AG09319 (cell line): Measurements from ENCODE around the gene CEP70.
"Not testable (repeated sequence)": the region's sequence is repeated elsewhere in the genome, so short reads cannot be mapped to it uniquely, and the experiment has no call there.

Experiments
- DNase-seq: peaks from one replicate; pipeline ENCODE4 v3.0.0-alpha.2; 2010; ENCODE audit warnings: low read depth; ENCODE audit errors: extremely low read depth
- CTCF ChIP-seq: IDR thresholded peaks from 2 replicates; pipeline ENCODE4 v1.5.1; 2011; ENCODE audit warnings: low read depth, mild to moderate bottlenecking, inconsistent platforms, low read length, moderate library complexity

Gene CEP70

GRCh38 chr3:138587374-138587773 is 6.7 kb downstream of the CEP70 start:
- no peak for TF ChIP-seq CTCF
- DNase-seq: no peak

- TF ChIP-seq CTCF: no peak
- no peak for DNase-seq
Observed at GRCh38 chr3:138578961-138579574, 15.0 kb downstream of the CEP70 start.

DNA sequence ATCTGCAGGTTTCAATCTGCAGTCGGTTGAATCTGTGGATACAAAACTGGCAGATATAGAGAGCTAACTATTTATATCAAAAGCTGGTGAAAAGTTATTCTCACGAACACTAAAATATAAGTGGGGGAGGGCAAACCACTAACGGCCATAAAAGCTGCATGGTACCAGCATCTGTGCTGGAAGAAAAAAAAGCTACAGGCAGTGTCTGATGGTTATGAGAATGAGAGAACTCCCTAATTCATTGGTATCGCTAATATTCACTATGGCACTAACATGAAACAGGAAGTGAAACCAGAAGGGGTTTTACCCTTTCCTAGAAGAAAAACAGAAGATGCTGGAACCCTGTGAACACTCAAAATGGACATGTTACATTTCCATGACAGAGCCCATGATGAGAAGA is 15.9 kb downstream of the CEP70 start:
- no peak for TF ChIP-seq CTCF
- no peak for DNase-seq

DNA sequence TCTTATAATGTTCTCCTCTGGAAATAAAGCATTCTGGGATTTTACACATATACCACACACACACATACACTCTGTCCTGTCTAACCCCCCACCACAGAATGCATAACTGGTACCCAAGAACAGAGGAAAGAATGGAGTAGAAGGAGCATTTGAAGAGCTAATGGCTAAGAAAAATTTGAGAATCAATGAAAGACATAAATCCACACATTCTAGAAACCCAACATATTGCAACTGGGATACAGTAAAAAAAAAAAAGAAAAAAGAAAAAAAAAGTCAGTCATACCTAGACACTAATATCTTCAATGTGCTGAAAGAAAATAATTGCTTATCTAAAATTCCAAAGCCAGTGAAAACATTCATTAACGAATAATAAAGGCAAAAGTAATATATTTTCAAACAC is 20.9 kb downstream of the CEP70 start:
- DNase-seq: no peak
- TF ChIP-seq CTCF: no peak

GRCh38 chr3:138569624-138570023 is 24.4 kb downstream of the CEP70 start:
- not testable (repeated sequence) for DNase-seq

- no peak for TF ChIP-seq CTCF
- no peak for DNase-seq
Observed at GRCh38 chr3:138569090-138569489, 25.0 kb downstream of the CEP70 start.

DNA sequence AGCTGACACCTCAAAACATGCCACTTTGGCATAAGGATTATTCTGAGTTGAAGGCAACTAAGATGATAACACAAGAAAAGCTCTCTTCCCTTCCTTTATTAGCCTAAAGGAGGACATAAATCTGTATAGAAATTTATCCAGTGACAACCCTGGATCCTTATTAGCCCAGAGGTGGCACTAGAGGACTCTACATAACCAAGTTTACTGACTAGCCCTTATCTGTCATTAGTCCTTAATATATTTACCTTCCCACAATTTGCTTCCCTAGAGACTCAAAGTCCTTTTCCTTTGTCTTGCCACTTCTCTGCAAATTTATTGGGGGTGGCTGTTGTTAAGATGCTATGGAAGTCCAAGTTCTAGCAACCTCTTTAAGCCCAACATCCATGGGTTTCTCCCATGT is 26.7 kb downstream of the CEP70 start:
- DNase-seq: no peak
- TF ChIP-seq CTCF: no peak

DNA sequence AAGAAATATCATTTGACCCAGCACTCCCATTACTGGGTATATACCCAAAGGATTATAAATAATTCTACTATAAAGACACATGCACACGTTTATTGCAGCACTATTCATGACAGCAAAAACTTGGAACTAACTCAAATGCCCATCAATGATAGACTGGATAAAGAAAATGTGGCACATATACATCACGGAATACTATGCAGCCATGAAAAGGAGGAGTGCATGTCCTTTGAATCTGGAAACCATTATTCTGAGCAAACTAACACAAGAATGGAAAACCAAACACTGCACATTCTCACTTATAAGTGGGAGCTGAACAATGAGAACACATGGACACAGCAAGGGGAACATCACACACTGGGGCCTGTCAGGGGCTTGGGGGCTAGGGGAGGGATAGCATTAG is 27.8 kb downstream of the CEP70 start:
- not testable (repeated sequence) for DNase-seq

DNA sequence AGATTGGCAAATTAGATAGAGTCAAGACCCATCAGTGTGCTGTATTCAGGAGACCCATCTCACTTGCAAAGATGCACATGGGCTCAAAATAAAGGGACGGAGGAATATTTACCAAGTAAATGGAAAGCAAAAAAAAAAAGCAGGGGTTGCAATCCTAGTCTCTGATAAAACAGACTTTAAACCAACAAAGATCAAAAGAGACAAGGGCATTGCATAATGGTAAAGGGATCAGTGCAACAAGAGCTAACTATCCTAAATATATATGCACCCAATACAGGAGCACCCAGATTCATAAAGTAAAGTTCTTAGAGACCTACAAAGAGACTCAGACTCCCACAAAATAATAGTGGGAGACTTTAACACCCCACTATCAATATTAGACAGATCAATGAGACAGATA is 31.2 kb downstream of the CEP70 start:
- not testable (repeated sequence) for DNase-seq
